Nephron (organoid): ENCODE measurements around the gene RAF1.
"Not testable (repeated sequence)": the region's sequence is repeated elsewhere in the genome, so short reads cannot be mapped to it uniquely, and the experiment has no call there.

Source experiments
- H3K27ac Mint-ChIP-seq, 3 experiments: 2 replicates each; pipeline ENCODE4 v1.8.0; 2020; ENCODE audit warnings: mixed read lengths in 3 of 3, mild to moderate bottlenecking in 2 of 3, moderate library complexity in 1 of 3
- H3K27me3 Mint-ChIP-seq: 2 replicates; pipeline ENCODE4 v1.8.0; 2021; ENCODE audit warnings: low read depth, mild to moderate bottlenecking, moderate library complexity, mixed read lengths
- H3K36me3 Mint-ChIP-seq: 2 replicates; pipeline ENCODE4 v1.8.0; 2020; ENCODE audit warnings: low read depth, mixed read lengths
- H3K4me1 Mint-ChIP-seq: 2 replicates; pipeline ENCODE4 v1.8.0; 2020; ENCODE audit warnings: mixed read lengths
- H3K4me3 Mint-ChIP-seq, 3 experiments: 2 replicates each; pipeline ENCODE4 v1.8.0; 2020; ENCODE audit warnings: mild to moderate bottlenecking in 3 of 3, mixed read lengths in 3 of 3, moderate library complexity in 2 of 3
- H3K9me3 Mint-ChIP-seq: 2 replicates; pipeline ENCODE4 v1.8.0; 2020; ENCODE audit warnings: mixed read lengths
- TF ChIP-seq, protein P1 (sequence below), 3 experiments: fragments of 200-600 bp; sonication (generic); IDR thresholded peaks; one replicate each; pipeline ENCODE4 v1.5.0; 2021; ENCODE audit warnings: antibody characterized with exemption in 3 of 3; ENCODE audit not compliant: unreplicated experiment in 3 of 3

RAF1 gene

DNA sequence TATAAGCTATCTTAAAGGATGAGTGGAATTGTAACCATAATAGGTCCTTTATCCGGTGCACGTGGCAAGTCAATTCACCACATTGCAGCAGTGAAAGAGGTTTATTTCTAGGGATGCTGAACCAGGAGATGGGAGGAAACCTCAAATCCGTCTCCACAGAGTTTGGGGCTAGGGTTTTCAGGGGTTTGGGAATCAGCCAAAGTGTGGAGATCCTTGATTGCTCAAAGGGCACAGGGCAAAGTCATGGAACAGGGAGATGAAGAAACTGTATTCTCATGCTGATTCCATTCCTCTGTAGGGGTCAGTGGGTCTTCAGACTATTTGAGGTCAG lies 7.2 kb upstream of the RAF1 start:
- no peaks in the 10 kb centered on the region for H3K9me3 Mint-ChIP-seq
- H3K27ac Mint-ChIP-seq = no peak overlapping the region
- TF ChIP-seq, protein P1, sequence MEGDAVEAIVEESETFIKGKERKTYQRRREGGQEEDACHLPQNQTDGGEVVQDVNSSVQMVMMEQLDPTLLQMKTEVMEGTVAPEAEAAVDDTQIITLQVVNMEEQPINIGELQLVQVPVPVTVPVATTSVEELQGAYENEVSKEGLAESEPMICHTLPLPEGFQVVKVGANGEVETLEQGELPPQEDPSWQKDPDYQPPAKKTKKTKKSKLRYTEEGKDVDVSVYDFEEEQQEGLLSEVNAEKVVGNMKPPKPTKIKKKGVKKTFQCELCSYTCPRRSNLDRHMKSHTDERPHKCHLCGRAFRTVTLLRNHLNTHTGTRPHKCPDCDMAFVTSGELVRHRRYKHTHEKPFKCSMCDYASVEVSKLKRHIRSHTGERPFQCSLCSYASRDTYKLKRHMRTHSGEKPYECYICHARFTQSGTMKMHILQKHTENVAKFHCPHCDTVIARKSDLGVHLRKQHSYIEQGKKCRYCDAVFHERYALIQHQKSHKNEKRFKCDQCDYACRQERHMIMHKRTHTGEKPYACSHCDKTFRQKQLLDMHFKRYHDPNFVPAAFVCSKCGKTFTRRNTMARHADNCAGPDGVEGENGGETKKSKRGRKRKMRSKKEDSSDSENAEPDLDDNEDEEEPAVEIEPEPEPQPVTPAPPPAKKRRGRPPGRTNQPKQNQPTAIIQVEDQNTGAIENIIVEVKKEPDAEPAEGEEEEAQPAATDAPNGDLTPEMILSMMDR (IDR thresholded peaks at IDR 0.05; ENCODE audit: unreplicated experiment in 3 of 3) = no peak
- H3K4me1 Mint-ChIP-seq = peaks cover 16% of the 10 kb centered on the region
- H3K36me3 Mint-ChIP-seq = no peaks in the 10 kb centered on the region
- no peak overlapping the region for H3K4me3 Mint-ChIP-seq
- no peaks in the 10 kb centered on the region for H3K27me3 Mint-ChIP-seq

DNA sequence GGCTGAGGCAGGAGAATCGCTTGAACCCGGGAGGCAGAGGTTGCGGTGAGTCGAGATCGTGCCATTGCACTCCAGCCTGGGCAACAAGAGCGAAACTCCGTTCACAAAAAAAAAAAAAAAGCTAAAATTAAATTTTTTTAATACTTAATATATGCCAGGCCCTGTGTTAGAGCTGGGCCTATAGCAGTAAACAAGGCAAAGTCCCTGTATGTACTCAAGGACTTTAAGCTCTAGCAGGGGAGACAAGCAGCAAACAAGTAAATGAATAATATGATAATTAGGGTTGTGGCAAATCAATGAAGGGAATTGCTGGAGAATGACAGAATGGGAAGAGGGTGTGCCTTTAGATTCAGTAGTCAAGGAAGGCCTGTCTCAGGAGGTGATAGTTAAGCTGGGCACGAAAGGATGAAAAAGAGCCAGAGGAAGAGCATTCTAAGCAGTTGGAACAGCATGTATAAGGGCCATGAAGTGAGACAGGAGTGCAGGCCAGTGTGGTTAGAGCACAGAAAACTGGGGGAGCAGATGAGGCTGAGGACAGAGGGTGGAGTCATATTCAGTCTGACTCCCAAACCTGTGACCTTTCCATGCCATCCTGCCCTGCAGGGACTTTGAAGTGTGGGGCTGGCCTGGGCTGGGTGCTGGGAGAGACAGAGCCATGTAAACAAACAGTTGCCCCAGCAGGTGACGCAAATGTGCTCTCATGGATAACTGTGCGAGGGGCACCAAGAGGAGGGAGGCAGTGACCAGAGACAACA lies 6.6 kb upstream of the RAF1 start:
- Mint-ChIP-seq H3K4me1 (peaks cover 14% of the 10 kb centered on the region), H3K27me3 (no peaks in the 10 kb centered on the region), H3K36me3 (no peaks in the 10 kb centered on the region), H3K9me3 (no peaks in the 10 kb centered on the region), H3K27ac (no peak overlapping the region), H3K4me3 (no peak overlapping the region)
- TF ChIP-seq, protein P1 (IDR thresholded peaks at IDR 0.05; ENCODE audit: unreplicated experiment in 3 of 3) = no peak

DNA sequence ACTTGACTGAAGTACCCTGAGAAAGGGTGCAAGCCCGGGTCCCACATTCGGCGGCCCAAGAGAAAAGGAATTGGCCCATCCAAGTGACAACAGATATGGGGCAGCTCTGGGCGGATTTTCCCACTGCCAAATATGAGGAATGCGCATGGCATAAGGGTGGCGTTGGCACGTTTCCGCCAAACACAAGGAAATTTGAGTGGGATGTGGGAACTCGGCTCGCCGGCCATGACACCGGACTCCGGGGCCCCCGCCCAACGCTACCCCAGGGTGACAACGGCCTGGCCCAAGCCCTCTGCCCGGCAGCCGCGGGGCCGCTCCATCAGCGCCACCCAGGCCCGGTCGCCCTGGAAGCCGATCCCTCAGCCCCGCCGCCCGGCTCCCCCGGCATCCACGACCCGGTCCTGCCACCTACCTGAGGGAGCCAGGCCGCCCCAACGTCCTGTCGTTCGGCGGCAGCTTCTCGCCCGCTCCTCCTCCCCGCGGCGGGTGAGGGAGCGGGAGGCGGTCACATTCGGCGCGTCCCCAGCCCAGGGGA lies 449 bp downstream of the RAF1 start:
- peak overlapping the region; percentile 100 for H3K27ac Mint-ChIP-seq
- H3K9me3 Mint-ChIP-seq = no peaks in the 10 kb centered on the region
- no peaks in the 10 kb centered on the region for H3K27me3 Mint-ChIP-seq
- TF ChIP-seq, protein P1 (IDR thresholded peaks at IDR 0.05; ENCODE audit: unreplicated experiment in 3 of 3) = no peak
- H3K36me3 Mint-ChIP-seq = no peaks in the 10 kb centered on the region
- H3K4me1 Mint-ChIP-seq = peaks cover 35% of the 10 kb centered on the region
- peak overlapping the region; percentile 91 to 100 (median 93) for H3K4me3 Mint-ChIP-seq

GRCh38 chr3:12662593-12663400 lies 1.1 kb downstream of the RAF1 start:
- Mint-ChIP-seq H3K27me3 (no peaks in the 10 kb centered on the region), H3K36me3 (no peaks in the 10 kb centered on the region), H3K27ac (peak overlapping the region; percentile 96 to 100 (median 100)), H3K9me3 (no peaks in the 10 kb centered on the region), H3K4me3 (peak overlapping the region; percentile 91 to 100 (median 93)), H3K4me1 (peaks cover 39% of the 10 kb centered on the region)
- TF ChIP-seq, protein P1 (IDR thresholded peaks at IDR 0.05; ENCODE audit: unreplicated experiment in 3 of 3) = no peak

DNA sequence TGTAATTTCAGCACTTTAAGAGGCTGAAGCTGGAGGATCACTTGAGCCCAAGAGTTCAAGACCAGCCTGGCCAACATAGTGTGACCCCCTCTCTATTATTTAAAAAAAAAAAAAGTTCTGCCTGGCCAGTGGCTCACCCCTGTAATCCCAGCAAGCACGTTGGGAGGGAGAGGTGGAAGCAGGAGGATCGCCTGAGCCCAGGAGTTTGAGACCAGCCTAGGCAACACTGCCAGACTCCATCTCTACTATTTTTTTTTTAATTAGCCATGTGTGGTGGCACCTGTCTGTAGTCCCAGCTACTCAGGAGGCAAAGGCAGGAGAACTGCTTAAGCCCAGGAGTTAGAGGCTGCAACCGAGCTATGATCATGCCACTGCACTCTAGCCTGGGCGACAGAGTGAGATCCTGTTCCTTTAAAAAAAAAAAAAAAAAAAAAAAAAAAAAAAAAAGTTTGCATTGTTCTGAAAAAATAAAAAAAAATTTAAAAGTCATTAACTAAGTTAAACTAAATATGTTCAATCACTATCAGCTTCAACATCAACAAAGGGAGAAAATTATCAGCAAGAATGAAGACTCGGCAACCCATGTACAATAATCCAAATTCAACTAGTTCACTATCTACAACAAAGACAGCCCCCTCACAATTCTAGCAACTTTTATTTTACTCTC lies 1.9 kb downstream of the RAF1 start:
- no peaks in the 10 kb centered on the region for H3K36me3 Mint-ChIP-seq
- TF ChIP-seq, protein P1 (IDR thresholded peaks at IDR 0.05; ENCODE audit: unreplicated experiment in 3 of 3) = no peak
- no peaks in the 10 kb centered on the region for H3K27me3 Mint-ChIP-seq
- no peaks in the 10 kb centered on the region for H3K9me3 Mint-ChIP-seq
- peak overlapping the region; percentile 91 to 100 (median 93) for H3K4me3 Mint-ChIP-seq
- H3K4me1 Mint-ChIP-seq = peaks cover 42% of the 10 kb centered on the region
- H3K27ac Mint-ChIP-seq = peak overlapping the region; percentile 96 to 100 (median 100)

DNA sequence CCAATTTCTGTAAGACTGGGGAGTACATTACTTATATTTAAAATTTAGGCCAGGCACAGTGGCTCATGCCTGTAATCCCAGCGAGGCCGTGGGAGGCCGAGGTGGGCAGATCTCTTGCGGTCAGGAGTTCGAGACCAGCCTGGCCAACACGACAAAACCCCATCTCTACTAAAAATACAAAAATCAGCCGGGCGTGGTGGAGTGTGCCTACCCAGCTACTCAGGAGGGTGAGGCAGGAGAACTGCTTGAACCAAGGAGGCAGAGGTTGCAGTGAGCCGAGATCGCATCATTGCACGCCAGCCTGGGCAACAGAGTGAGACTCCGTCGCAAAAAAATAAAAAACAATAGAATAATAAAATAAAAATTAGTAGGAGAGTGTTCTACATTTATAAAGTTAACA lies 2.5 kb downstream of the RAF1 start:
- H3K27me3 Mint-ChIP-seq, H3K9me3 Mint-ChIP-seq, H3K36me3 Mint-ChIP-seq: not testable (repeated sequence)
- peaks cover 45% of the 10 kb centered on the region for H3K4me1 Mint-ChIP-seq
- H3K27ac Mint-ChIP-seq = peak overlapping the region in 1 of 3 experiments; percentile 23
- H3K4me3 Mint-ChIP-seq = peak overlapping the region; percentile 61 to 68 (median 62)
